Measurements from ENCODE around the gene MYCBP2.

GRCh38 chr13:77016251-77016812, 310.6 kb downstream of the MYCBP2 start:
- TF ChIP-seq CTCF (IDR thresholded peaks at IDR 0.05) (no peak), PBX3 (IDR thresholded peaks at IDR 0.05) (no peak), CBX8 (IDR thresholded peaks at IDR 0.05) (no peak), CEBPB (IDR thresholded peaks at IDR 0.05) (no peak), MAX (IDR thresholded peaks at IDR 0.05) (no peak)
